ENCODE data around the gene ABHD1. TPM values are rescaled to one million over a fixed set of nuclear protein-coding genes. Genes with fewer than 3 reads are reported as not detected.
"Not testable (repeated sequence)": the region's sequence is repeated elsewhere in the genome, so short reads cannot be mapped to it uniquely, and the experiment has no call there.

Gene ABHD1
- total RNA-seq, result under 1 TPM in 2 of 3 donors, not detected in 1; 0.29 to 0.80 TPM

DNA sequence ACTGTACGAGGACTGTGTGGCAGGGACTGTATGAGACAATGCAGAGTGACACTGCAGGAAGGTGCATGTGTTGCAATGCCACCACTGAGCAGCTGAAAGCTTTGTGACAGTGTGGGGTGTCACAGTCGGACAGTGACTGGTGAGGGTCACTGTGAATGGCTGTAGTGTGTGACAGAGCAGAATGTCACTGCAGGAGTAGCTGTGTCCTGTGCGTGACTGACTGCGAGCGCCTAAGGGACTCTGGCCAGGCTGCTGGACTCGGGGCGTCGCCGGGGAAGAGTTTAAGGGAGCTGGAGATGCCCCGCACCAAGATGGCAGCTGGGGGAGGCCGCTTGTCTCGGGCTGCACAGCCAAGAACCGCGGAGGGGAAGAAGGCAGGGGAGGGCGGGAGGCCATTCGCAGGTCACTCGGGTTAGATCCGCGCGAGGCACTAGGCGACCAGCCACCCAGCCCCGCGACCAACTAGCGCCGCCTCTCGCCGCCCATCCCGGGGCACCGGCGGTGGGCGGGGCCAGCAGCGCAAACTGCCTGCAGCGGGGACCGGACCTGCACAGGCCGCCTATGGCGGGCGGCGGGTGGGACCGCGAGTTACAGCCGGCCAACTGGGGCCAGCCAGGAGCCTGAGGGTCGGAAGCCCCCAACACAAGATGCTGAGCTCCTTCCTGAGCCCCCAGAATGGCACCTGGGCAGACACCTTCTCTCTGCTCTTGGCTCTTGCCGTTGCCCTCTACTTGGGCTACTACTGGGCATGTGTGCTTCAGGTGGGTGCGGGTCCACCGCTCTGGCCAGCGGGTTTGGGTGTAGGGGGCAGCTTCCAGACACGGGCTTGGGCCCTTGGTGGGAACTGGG is at the start of gene ABHD1:
TSS of gene ABHD1 (plus strand) at position 514 of the 849 bp plus-strand sequence. CDS start at position 648, 134 bp downstream.
- H3K4me3 ChIP-seq, result peak within 1 kb of the TSS; percentile 57 to 69 (median 67)
- no peak for DNase-seq (ENCODE audit: low spot score in 2 of 2)
- H3K27ac ChIP-seq, result peak within 1 kb of the TSS; percentile 6 to 29
- peaks cover 0 to 5% of the 10 kb centered on the region in 2 donors for H3K4me1 ChIP-seq
- TF ChIP-seq POLR2A (IDR thresholded peaks at IDR 0.05) (no peak), POLR2AphosphoS5 (IDR thresholded peaks at IDR 0.05) (no peak)
- TF ChIP-seq, protein P1, sequence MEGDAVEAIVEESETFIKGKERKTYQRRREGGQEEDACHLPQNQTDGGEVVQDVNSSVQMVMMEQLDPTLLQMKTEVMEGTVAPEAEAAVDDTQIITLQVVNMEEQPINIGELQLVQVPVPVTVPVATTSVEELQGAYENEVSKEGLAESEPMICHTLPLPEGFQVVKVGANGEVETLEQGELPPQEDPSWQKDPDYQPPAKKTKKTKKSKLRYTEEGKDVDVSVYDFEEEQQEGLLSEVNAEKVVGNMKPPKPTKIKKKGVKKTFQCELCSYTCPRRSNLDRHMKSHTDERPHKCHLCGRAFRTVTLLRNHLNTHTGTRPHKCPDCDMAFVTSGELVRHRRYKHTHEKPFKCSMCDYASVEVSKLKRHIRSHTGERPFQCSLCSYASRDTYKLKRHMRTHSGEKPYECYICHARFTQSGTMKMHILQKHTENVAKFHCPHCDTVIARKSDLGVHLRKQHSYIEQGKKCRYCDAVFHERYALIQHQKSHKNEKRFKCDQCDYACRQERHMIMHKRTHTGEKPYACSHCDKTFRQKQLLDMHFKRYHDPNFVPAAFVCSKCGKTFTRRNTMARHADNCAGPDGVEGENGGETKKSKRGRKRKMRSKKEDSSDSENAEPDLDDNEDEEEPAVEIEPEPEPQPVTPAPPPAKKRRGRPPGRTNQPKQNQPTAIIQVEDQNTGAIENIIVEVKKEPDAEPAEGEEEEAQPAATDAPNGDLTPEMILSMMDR (IDR thresholded peaks at IDR 0.05), result no peak
- H3K36me3 ChIP-seq, result no peaks in the 10 kb centered on the region
- peaks cover 0 to 5% of the 10 kb centered on the region in 2 donors for H3K27me3 ChIP-seq
- intact Hi-C loops (cut with DNase I; ENCODE audit: low total_unique reads), result no loop called here
- no peaks in the 10 kb centered on the region for H3K9me3 ChIP-seq

DNA sequence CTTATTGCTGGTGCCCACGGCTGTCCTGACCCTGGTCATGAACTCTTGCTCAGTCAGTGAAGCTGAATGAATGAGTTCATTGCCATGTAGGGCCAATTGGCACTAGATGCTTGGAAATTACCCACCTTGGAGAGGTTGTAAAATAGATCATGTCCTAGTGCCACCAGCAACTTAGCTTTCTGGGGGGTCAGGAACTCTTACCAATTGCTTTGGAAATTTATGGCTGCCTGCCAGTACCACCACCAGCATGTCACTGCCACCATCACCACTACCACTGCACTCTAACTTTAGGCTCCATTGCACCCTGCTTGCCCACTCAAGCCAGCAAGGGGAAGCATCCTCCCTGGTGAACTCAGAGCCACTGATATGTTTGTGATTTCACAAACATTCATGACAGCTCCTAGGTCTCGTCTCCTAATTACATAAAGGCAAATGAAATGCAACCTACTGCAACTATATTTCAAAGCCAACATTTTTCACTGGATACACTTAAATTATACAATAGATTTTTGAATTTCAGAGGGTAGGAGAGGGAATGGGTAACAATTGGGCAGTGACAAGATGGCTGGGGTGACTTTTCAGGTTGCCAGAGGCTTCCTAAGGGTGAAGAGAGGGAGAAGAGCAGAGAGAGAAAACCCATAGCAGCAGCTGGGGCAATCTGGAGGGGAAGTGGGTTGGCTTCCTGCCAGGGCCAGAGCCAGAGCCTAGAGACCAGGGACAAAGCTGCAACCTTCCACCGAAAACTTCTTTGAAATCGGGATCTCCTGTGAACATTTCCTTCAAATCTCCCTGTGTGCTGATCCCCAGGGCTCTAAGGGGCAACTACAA is 48.7 kb upstream of the ABHD1 start:
- no peaks in the 10 kb centered on the region for H3K9me3 ChIP-seq
- DNase-seq (ENCODE audit: low spot score in 2 of 2), result no peak
- no peaks in the 10 kb centered on the region for H3K36me3 ChIP-seq
- intact Hi-C loops (cut with DNase I; ENCODE audit: low total_unique reads), result no loop called here
- H3K27ac ChIP-seq, result peak overlapping the region in 1 of 2 donors; percentile 40
- peaks cover 3 to 9% of the 10 kb centered on the region in 2 donors for H3K4me1 ChIP-seq
- TF ChIP-seq, protein P1 (IDR thresholded peaks at IDR 0.05), result no peak
- no peak for TF ChIP-seq POLR2A (IDR thresholded peaks at IDR 0.05)
- TF ChIP-seq POLR2AphosphoS5 (IDR thresholded peaks at IDR 0.05), result no peak
- H3K4me3 ChIP-seq, result no peak overlapping the region
- H3K27me3 ChIP-seq, result no peaks in the 10 kb centered on the region

DNA sequence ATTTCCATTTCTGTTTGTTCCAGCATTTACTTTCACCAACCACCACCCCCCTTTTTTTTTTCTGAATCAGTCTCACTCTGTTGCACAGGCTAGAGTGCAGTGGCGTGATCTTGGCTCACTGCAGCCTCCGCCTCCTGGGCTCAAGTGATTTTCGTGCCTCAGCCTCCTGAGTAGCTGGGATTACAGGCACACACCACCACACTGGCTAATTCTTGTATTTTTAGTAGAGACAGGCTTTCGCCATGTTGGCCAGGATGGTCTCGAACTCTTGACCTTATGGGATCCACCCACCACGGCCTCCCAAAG is 48.1 kb upstream of the ABHD1 start:
- H3K4me3 ChIP-seq; H3K36me3 ChIP-seq; H3K9me3 ChIP-seq; H3K4me1 ChIP-seq; H3K27me3 ChIP-seq; DNase-seq (ENCODE audit: low spot score in 2 of 2); intact Hi-C loops (cut with DNase I; ENCODE audit: low total_unique reads): not testable (repeated sequence)
- H3K27ac ChIP-seq, result peak overlapping the region in 1 of 2 donors; percentile 38

DNA sequence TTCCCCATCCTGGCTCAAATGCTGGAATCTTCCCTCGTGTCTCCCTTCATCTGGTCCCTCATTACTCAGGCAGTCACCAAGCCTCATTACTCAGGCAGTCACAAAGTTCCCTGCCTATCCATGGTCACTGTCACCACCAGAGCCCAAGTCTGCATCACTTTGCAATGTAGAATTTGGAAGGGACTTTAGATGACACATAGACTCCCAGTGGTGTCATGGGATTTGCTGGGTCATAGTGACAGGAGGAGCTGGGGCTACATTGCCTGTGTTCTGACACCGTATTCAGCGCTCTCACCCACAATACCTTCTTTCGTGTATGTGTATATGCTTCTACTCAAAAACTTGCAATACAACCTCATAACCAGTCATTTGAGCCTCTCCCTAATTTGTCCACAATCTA is 47.3 kb upstream of the ABHD1 start:
- TF ChIP-seq, protein P1 (IDR thresholded peaks at IDR 0.05), result no peak
- TF ChIP-seq POLR2A (IDR thresholded peaks at IDR 0.05), result no peak
- no peak for TF ChIP-seq POLR2AphosphoS5 (IDR thresholded peaks at IDR 0.05)
- no peak for DNase-seq (ENCODE audit: low spot score in 2 of 2)
- Histone ChIP-seq H3K36me3 (no peaks in the 10 kb centered on the region), H3K27ac (peak overlapping the region in 1 of 2 donors; percentile 38), H3K4me1 (peaks cover 0 to under 1% of the 10 kb centered on the region in 2 donors), H3K27me3 (no peaks in the 10 kb centered on the region), H3K9me3 (no peaks in the 10 kb centered on the region), H3K4me3 (no peak overlapping the region)
- intact Hi-C loops (cut with DNase I; ENCODE audit: low total_unique reads), result no loop called here

DNA sequence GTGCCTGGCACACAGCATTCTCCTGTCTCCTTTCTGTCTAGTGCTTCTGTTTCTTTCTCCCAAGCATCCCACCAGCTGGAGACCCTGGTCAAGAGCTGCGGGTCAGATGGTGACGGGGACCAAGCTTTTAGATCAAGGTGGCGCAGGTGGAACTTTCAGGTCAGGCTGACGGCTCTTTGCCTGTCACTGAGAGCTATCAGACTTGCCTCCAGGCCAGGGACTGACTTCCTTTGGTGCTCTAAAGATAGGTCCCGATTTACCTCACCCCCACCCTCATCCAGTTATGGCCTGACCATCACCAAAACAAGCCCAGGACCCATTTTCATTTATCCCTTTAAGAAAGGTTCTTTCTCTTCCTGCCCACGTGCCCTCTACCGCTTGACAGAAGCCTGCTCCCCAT is 46.4 kb upstream of the ABHD1 start:
- Histone ChIP-seq H3K4me3 (no peak overlapping the region), H3K27ac (no peak overlapping the region), H3K4me1 (peaks cover 0 to 10% of the 10 kb centered on the region in 2 donors), H3K9me3 (no peaks in the 10 kb centered on the region), H3K36me3 (no peaks in the 10 kb centered on the region), H3K27me3 (no peaks in the 10 kb centered on the region)
- intact Hi-C loops (cut with DNase I; ENCODE audit: low total_unique reads), result no loop called here
- DNase-seq (ENCODE audit: low spot score in 2 of 2), result no peak
- TF ChIP-seq, protein P1 (IDR thresholded peaks at IDR 0.05), result no peak
- no peak for TF ChIP-seq POLR2A (IDR thresholded peaks at IDR 0.05)
- TF ChIP-seq POLR2AphosphoS5 (IDR thresholded peaks at IDR 0.05), result no peak

All from breast epithelium (tissue), 4 donors.